Subcutaneous adipose tissue (tissue), 4 donors: ENCODE data around the gene RPS19BP1. TPM values are rescaled to one million over a fixed set of nuclear protein-coding genes. Genes with fewer than 3 reads are reported as not detected.

Source experiments
- CTCF ChIP-seq: fragments of 450-650 bp; IDR thresholded peaks from one replicate; pipeline ENCODE4 v1.5.1; 2016; ENCODE audit warnings: low read depth, mild to moderate bottlenecking, control low read depth, antibody characterized with exemption, moderate library complexity
- total RNA-seq, 4 donors: library from RNA; depleted of rRNA; stranded (reverse); fragments of >200 nt; gene quantifications; one replicate each; pipeline ENCODE4 v1.1.0, GENCODE V29; 2016

RPS19BP1 gene
- total RNA-seq, 4 donors from 2014 or later = 107 to 229 (median 159) TPM

- TF ChIP-seq CTCF = no peak
Measured at GRCh38 chr22:39489094-39490068, 43.2 kb downstream of the RPS19BP1 start.

- TF ChIP-seq CTCF = no peak
Measured at GRCh38 chr22:39488563-39489083, 43.9 kb downstream of the RPS19BP1 start.

DNA sequence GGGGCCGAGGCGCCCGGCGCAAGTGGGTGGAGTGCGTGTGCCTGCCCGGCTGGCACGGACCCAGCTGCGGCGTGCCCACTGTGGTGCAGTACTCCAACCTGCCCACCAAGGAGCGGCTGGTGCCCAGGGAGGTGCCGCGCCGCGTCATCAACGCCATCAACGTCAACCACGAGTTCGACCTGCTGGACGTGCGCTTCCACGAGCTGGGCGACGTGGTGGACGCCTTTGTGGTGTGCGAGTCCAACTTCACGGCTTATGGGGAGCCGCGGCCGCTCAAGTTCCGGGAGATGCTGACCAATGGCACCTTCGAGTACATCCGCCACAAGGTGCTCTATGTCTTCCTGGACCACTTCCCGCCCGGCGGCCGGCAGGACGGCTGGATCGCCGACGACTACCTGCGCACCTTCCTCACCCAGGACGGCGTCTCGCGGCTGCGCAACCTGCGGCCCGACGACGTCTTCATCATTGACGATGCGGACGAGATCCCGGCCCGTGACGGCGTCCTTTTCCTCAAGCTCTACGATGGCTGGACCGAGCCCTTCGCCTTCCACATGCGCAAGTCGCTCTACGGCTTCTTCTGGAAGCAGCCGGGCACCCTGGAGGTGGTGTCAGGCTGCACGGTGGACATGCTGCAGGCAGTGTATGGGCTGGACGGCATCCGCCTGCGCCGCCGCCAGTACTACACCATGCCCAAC lies 44.6 kb downstream of the RPS19BP1 start:
- TF ChIP-seq CTCF = no peak

DNA sequence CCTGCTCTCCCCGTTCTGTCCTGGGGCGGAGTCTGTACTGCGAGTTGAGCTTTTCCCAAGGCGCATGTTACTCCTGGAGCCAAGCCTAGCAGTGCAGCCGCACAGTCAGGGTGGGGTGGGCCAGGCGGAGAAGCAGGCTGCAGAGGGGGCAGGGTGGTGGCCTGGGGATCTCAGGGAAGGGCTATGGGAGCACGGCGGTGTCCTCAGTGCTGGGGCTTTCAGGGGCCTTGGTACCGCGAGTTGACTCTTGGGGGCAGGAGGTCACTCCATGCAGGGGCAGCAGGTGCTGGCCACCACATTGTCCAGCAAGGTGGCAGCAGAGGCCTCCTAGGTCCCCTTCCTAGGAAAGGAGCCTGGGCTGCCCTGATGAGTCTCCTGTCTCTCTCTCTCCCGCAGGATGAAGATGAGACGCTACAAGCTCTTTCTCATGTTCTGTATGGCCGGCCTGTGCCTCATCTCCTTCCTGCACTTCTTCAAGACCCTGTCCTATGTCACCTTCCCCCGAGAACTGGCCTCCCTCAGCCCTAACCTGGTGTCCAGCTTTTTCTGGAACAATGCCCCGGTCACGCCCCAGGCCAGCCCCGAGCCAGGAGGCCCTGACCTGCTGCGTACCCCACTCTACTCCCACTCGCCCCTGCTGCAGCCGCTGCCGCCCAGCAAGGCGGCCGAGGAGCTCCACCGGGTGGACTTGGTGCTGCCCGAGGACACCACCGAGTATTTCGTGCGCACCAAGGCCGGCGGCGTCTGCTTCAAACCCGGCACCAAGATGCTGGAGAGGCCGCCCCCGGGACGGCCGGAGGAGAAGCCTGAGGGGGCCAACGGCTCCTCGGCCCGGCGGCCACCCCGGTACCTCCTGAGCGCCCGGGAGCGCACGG lies 45.4 kb downstream of the RPS19BP1 start:
- no peak for TF ChIP-seq CTCF

DNA sequence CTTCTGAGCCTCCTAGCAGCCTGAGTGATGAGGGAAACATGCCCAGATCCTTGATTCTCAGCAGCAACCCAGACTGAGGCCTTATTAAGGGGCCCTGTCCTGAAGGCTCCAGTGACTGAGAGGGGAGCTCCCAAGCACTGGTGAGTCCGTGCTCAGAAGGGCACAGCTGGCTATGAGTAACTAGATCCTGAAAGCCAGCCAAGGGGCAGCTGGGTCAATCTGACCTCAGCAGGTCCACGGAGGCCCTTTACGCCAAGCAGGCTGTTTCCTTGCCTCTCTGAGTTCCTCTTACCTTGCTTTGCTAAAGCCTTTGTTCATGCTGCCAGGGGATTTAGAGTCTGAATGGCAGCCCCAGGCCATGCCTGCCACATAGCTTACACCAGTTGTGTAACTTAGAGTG lies 49.8 kb downstream of the RPS19BP1 start:
- TF ChIP-seq CTCF = no peak

DNA sequence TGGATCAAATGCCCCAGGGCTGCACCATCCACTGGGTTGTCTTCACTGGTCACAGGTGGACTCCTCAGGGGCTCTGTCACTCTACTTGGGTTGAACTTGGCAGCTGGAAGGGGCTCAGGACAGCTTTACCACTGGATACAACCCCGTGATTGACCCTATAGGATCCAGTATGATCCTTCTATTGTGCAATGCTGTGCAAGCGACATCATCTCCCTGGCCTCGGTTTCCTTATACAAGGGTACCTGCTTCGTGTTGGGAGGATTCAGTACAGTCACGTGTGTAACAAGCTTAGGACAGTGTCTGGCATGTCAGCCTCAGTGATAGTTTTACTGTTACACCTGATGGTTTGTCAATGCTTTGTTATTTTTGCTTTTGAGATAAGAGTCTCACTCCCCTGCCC lies 51.0 kb downstream of the RPS19BP1 start:
- TF ChIP-seq CTCF = no peak
